HEK293 (cell line): ENCODE data around the gene SOX11.

Source experiments
- CTCF ChIA-PET: fragments of 350-600 bp; formaldehyde crosslinking; extraction: SDS; loops from one replicate; lab custom pipeline; 2021; ENCODE audit warnings: antibody characterized with exemption; lab: Yijun Ruan, JAX
- POLR2A ChIA-PET: fragments of 300-600 bp; formaldehyde crosslinking; extraction: SDS; loops from one replicate; lab custom pipeline; 2020; ENCODE audit warnings: antibody characterized with exemption, inconsistent platforms; lab: Yijun Ruan, JAX
- H3K27ac ChIP-seq: fragments of 200-500 bp; sonication (Bioruptor generic); 2 replicates; pipeline ENCODE4 v1.5.1; 2014; ENCODE audit warnings: low read depth, low read length, control low read depth, inconsistent platforms; ENCODE audit errors: extremely low read depth
- H3K36me3 ChIP-seq, 2 experiments: fragments of 200-500 bp in 1 of 2; sonication (Bioruptor generic) in 1 of 2; 1 replicate in 1 of 2; 2 replicates in 1 of 2; pipeline ENCODE4 v1.5.1; 2014 to 2017; ENCODE audit warnings: inconsistent platforms in 2 of 2, low read length in 2 of 2; ENCODE audit not compliant: control insufficient read depth in 2 of 2, insufficient read depth in 1 of 2
- H3K4me1 ChIP-seq: fragments of 200-500 bp; sonication (Bioruptor generic); 2 replicates; pipeline ENCODE4 v1.5.1; 2014; ENCODE audit warnings: mild to moderate bottlenecking, low read length, inconsistent platforms; ENCODE audit not compliant: control insufficient read depth, insufficient read depth
- H3K4me3 ChIP-seq: 2 replicates; pipeline ENCODE4 v1.5.1; 2011; ENCODE audit warnings: low read depth, mild to moderate bottlenecking, control low read depth, low read length, moderate library complexity
- H3K9me3 ChIP-seq: fragments of 200-500 bp; sonication (Bioruptor generic); 2 replicates; pipeline ENCODE4 v1.5.1; 2014; ENCODE audit warnings: low read depth, low read length, inconsistent platforms; ENCODE audit not compliant: control insufficient read depth, insufficient read depth
- BCL11B ChIP-seq: fragments of 450-650 bp; formaldehyde crosslinking; IDR thresholded peaks from 2 replicates; pipeline ENCODE4 v1.5.1; 2016; ENCODE audit warnings: low read depth, missing biosample characterization, missing genetic modification characterization
- EGR2 ChIP-seq: fragments of 450-650 bp; formaldehyde crosslinking; IDR thresholded peaks from 2 replicates; pipeline ENCODE4 v1.5.1; 2016; ENCODE audit warnings: low read depth, missing biosample characterization, missing genetic modification characterization
- INSM2 ChIP-seq: fragments of 450-650 bp; formaldehyde crosslinking; IDR thresholded peaks from 2 replicates; pipeline ENCODE4 v1.5.1; 2016; ENCODE audit warnings: missing biosample characterization, missing genetic modification characterization
- RBAK ChIP-seq: fragments of 450-650 bp; formaldehyde crosslinking; IDR thresholded peaks from 2 replicates; pipeline ENCODE4 v1.5.1; 2016; ENCODE audit warnings: missing biosample characterization, missing genetic modification characterization
- SETDB1 ChIP-seq: IDR thresholded peaks from one replicate; pipeline ENCODE4 v1.6.1; 2017; ENCODE audit warnings: mild to moderate bottlenecking, low read length, moderate library complexity, mixed read lengths; ENCODE audit not compliant: insufficient read length
- ZNF10 ChIP-seq: fragments of 450-650 bp; formaldehyde crosslinking; IDR thresholded peaks from 2 replicates; pipeline ENCODE4 v1.5.1; 2017; ENCODE audit warnings: missing biosample characterization, missing genetic modification characterization
- ZNF174 ChIP-seq: fragments of 450-650 bp; formaldehyde crosslinking; IDR thresholded peaks from 2 replicates; pipeline ENCODE4 v1.5.0; 2017; ENCODE audit warnings: missing biosample characterization, mild to moderate bottlenecking, missing genetic modification characterization
- ZNF221 ChIP-seq: fragments of 450-650 bp; formaldehyde crosslinking; IDR thresholded peaks from 2 replicates; pipeline ENCODE4 v1.5.1; 2017; ENCODE audit warnings: missing biosample characterization, missing genetic modification characterization, borderline replicate concordance
- ZNF248 ChIP-seq: fragments of 450-650 bp; formaldehyde crosslinking; IDR thresholded peaks from 2 replicates; pipeline ENCODE4 v1.5.1; 2017; ENCODE audit warnings: missing biosample characterization, missing genetic modification characterization
- ZNF280C ChIP-seq: fragments of 450-650 bp; formaldehyde crosslinking; IDR thresholded peaks from 2 replicates; pipeline ENCODE4 v1.5.1; 2016; ENCODE audit warnings: missing biosample characterization, missing genetic modification characterization
- ZNF302 ChIP-seq: fragments of 450-650 bp; formaldehyde crosslinking; IDR thresholded peaks from 2 replicates; pipeline ENCODE4 v1.5.1; 2016; ENCODE audit warnings: missing biosample characterization, missing genetic modification characterization, low read depth
- ZNF350 ChIP-seq: fragments of 450-650 bp; formaldehyde crosslinking; IDR thresholded peaks from 2 replicates; pipeline ENCODE4 v1.5.0; 2017; ENCODE audit warnings: missing biosample characterization, mild to moderate bottlenecking, missing genetic modification characterization
- ZNF473 ChIP-seq: fragments of 450-650 bp; formaldehyde crosslinking; IDR thresholded peaks from 2 replicates; pipeline ENCODE4 v1.5.1; 2017; ENCODE audit warnings: missing biosample characterization, missing genetic modification characterization
- ZNF488 ChIP-seq: fragments of 450-650 bp; formaldehyde crosslinking; IDR thresholded peaks from 2 replicates; pipeline ENCODE4 v1.5.1; 2016; ENCODE audit warnings: missing biosample characterization, missing genetic modification characterization
- ZNF501 ChIP-seq: fragments of 450-650 bp; formaldehyde crosslinking; IDR thresholded peaks from 2 replicates; pipeline ENCODE4 v1.5.1; 2016; ENCODE audit warnings: missing biosample characterization, missing genetic modification characterization
- ZNF560 ChIP-seq: fragments of 450-650 bp; formaldehyde crosslinking; IDR thresholded peaks from 2 replicates; pipeline ENCODE4 v1.5.1; 2017; ENCODE audit warnings: missing biosample characterization, missing genetic modification characterization, borderline replicate concordance
- ZNF677 ChIP-seq: fragments of 450-650 bp; IDR thresholded peaks from 2 replicates; pipeline ENCODE4 v1.5.0; 2018; ENCODE audit warnings: missing biosample characterization, mild to moderate bottlenecking, missing genetic modification characterization, moderate library complexity
- ZSCAN18 ChIP-seq: fragments of 450-650 bp; formaldehyde crosslinking; IDR thresholded peaks from 2 replicates; pipeline ENCODE4 v1.5.1; 2016; ENCODE audit warnings: missing biosample characterization, missing genetic modification characterization
- TF ChIP-seq, protein P1 (sequence below): fragments of 450-650 bp; formaldehyde crosslinking; IDR thresholded peaks from 2 replicates; pipeline ENCODE4 v1.5.1; 2016; ENCODE audit warnings: missing biosample characterization, missing genetic modification characterization

Gene SOX11

DNA sequence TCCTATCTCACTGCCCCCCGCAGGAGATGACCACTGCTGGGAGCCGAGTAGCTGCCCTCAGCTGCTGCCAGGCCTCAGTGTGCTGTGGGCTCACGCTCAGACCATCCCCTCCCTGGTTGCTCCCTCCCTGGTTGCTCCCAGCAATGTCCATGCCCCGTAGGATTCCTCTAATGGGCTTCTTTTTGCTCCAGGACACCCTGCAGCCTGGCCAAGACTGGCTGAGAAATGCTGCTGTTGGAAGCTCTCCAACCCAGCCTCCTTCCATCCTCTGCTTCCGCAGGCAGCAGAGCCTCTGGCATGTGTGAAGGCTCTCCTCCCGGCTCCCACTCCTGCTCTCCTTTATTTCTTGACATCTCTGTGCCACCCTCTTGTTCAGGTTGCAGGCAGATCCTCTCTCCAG, 48.6 kb downstream of the SOX11 start:
- H3K4me1 ChIP-seq, result no peaks in the 10 kb centered on the region
- H3K27ac ChIP-seq, result no peak overlapping the region
- CTCF ChIA-PET, result no interaction called here
- TF ChIP-seq ZSCAN18 (no peak), ZNF488 (tag by site-specific recombination) (no peak), ZNF501 (tag by site-specific recombination) (no peak), ZNF473 (no peak)
- TF ChIP-seq, all 188 proteins: peak for 0
- Histone ChIP-seq H3K9me3 (no peaks in the 10 kb centered on the region), H3K36me3 (no peaks in the 10 kb centered on the region), H3K4me3 (no peak overlapping the region)
- POLR2A ChIA-PET, result no interaction called here

DNA sequence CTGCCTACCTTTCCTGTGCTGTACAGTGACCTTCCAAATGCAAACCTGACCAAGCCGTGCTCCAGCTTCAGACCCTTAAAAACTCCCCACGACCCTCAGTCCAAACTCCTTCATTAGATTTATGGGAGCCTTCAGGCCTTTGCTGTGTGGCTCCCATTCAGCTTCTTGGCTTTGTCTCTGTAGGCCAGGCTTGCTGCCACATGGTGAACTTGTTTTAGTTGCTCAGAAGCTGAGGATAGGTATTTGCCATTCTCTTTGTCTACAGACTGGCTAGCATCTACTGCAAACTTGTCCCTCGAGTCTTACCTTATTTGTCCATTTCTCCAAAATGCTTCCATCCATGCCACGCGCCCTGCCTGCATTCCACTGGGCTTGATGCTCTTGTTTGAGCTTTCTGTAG, 49.1 kb downstream of the SOX11 start:
- Histone ChIP-seq H3K9me3 (no peaks in the 10 kb centered on the region), H3K36me3 (no peaks in the 10 kb centered on the region), H3K27ac (no peak overlapping the region), H3K4me1 (no peaks in the 10 kb centered on the region)
- POLR2A ChIA-PET, result no interaction called here
- TF ChIP-seq ZNF350 (tag by site-specific recombination) (no peak), BCL11B (no peak), ZNF221 (no peak), ZNF560 (tag by site-specific recombination) (no peak), RBAK (tag by site-specific recombination) (no peak), ZNF280C (tag by site-specific recombination) (no peak), INSM2 (tag by site-specific recombination) (no peak)
- TF ChIP-seq, all 188 proteins: peak for 0
- CTCF ChIA-PET, result no interaction called here
- no peak overlapping the region for H3K4me3 ChIP-seq

DNA sequence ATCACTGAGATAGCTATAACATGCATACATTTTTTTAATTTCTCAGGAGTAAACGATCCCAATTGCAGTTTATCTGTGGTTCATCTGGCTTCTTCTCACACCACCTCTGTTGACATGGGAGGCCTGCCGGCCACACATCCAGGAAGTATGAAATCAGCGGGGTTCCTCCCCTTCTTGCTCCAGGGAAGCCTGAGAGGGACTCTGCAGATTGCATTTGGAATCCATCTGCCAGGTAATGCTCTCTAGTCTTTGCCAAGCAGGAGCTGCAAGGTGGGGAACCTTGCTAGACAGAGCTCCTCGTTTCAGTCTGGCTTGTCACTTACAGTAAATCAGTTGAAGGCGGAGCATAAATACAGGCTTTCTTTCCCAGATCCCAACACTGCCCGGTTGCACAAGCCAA, 49.9 kb downstream of the SOX11 start:
- H3K9me3 ChIP-seq, result no peaks in the 10 kb centered on the region
- POLR2A ChIA-PET, result no interaction called here
- no peaks in the 10 kb centered on the region for H3K36me3 ChIP-seq
- TF ChIP-seq ZNF677 (tag by site-specific recombination), result no peak
- TF ChIP-seq SETDB1, result no peak
- TF ChIP-seq ZNF248 (tag by site-specific recombination), result no peak
- TF ChIP-seq EGR2 (tag by site-specific recombination), result no peak
- no peak for TF ChIP-seq ZNF302
- TF ChIP-seq BCL11B, result no peak
- no peak for TF ChIP-seq ZNF174 (tag by site-specific recombination)
- TF ChIP-seq, protein P1, sequence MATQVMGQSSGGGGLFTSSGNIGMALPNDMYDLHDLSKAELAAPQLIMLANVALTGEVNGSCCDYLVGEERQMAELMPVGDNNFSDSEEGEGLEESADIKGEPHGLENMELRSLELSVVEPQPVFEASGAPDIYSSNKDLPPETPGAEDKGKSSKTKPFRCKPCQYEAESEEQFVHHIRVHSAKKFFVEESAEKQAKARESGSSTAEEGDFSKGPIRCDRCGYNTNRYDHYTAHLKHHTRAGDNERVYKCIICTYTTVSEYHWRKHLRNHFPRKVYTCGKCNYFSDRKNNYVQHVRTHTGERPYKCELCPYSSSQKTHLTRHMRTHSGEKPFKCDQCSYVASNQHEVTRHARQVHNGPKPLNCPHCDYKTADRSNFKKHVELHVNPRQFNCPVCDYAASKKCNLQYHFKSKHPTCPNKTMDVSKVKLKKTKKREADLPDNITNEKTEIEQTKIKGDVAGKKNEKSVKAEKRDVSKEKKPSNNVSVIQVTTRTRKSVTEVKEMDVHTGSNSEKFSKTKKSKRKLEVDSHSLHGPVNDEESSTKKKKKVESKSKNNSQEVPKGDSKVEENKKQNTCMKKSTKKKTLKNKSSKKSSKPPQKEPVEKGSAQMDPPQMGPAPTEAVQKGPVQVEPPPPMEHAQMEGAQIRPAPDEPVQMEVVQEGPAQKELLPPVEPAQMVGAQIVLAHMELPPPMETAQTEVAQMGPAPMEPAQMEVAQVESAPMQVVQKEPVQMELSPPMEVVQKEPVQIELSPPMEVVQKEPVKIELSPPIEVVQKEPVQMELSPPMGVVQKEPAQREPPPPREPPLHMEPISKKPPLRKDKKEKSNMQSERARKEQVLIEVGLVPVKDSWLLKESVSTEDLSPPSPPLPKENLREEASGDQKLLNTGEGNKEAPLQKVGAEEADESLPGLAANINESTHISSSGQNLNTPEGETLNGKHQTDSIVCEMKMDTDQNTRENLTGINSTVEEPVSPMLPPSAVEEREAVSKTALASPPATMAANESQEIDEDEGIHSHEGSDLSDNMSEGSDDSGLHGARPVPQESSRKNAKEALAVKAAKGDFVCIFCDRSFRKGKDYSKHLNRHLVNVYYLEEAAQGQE (tag by site-specific recombination), result no peak
- TF ChIP-seq ZNF10 (tag by site-specific recombination), result no peak
- CTCF ChIA-PET, result interaction anchor here (0.6 kb wide), 2 partner anchors 376 to 494 kb away, joined by 3 to 4 read pairs; no protein-coding TSS in a partner anchor
- no peak overlapping the region for H3K27ac ChIP-seq
- H3K4me1 ChIP-seq, result no peaks in the 10 kb centered on the region
- H3K4me3 ChIP-seq, result no peak overlapping the region
